Chondrocyte (in vitro differentiated cells): Measurements from ENCODE around the gene LDLRAD4. TPM values are rescaled to one million over a fixed set of nuclear protein-coding genes. Genes with fewer than 3 reads are reported as not detected.

Experiments
- DNase-seq: peaks from one replicate; pipeline ENCODE4 v3.0.0; 2021; ENCODE audit warnings: mixed read lengths, low spot score
- H3K27ac Mint-ChIP-seq: one replicate; pipeline ENCODE4 v1.8.0; 2021; ENCODE audit warnings: mild to moderate bottlenecking, moderate library complexity, mixed read lengths; ENCODE audit not compliant: unreplicated experiment
- H3K27me3 Mint-ChIP-seq: 2 replicates; pipeline ENCODE4 v1.8.0; 2021; ENCODE audit warnings: low read depth, mixed read lengths
- H3K36me3 Mint-ChIP-seq: 2 replicates; pipeline ENCODE4 v1.8.0; 2021; ENCODE audit warnings: low read depth, mixed read lengths
- H3K4me1 Mint-ChIP-seq: 2 replicates; pipeline ENCODE4 v1.8.0; 2021; ENCODE audit warnings: low read depth, mild to moderate bottlenecking, mixed read lengths
- H3K4me3 Mint-ChIP-seq: one replicate; pipeline ENCODE4 v1.8.0; 2021; ENCODE audit warnings: mild to moderate bottlenecking, moderate library complexity, mixed read lengths; ENCODE audit not compliant: unreplicated experiment
- H3K9me3 Mint-ChIP-seq: 2 replicates; pipeline ENCODE4 v1.8.0; 2021; ENCODE audit warnings: low read depth, mixed read lengths
- CTCF ChIP-seq: fragments of 200-600 bp; sonication (generic); IDR thresholded peaks from 2 replicates; pipeline ENCODE4 v1.5.0; 2021; ENCODE audit warnings: antibody characterized with exemption, mild to moderate bottlenecking, moderate library complexity
- total RNA-seq: library from RNA; stranded (reverse); gene quantifications from 3 replicates; pipeline ENCODE4 v1.2.1, GENCODE V29; 2021

Gene LDLRAD4
- total RNA-seq, 1 donor from 2014 or later = 80.5 TPM

GRCh38 chr18:13625355-13625754 lies 406.8 kb downstream of the LDLRAD4 start:
- no peak for TF ChIP-seq CTCF
- no peak for DNase-seq
- H3K27ac Mint-ChIP-seq = no peak overlapping the region
- H3K4me1 Mint-ChIP-seq = peaks cover 14% of the 10 kb centered on the region
- H3K27me3 Mint-ChIP-seq = no peaks in the 10 kb centered on the region
- H3K9me3 Mint-ChIP-seq = no peaks in the 10 kb centered on the region
- peaks cover 7% of the 10 kb centered on the region for H3K36me3 Mint-ChIP-seq
- H3K4me3 Mint-ChIP-seq = no peak overlapping the region

- Mint-ChIP-seq H3K9me3 (no peaks in the 10 kb centered on the region), H3K27me3 (no peaks in the 10 kb centered on the region), H3K4me3 (no peak overlapping the region), H3K4me1 (peaks cover 12% of the 10 kb centered on the region), H3K27ac (no peak overlapping the region), H3K36me3 (peaks cover 7% of the 10 kb centered on the region)
- TF ChIP-seq CTCF = no peak
- DNase-seq = no peak
Observed at GRCh38 chr18:13625843-13626543, 407.4 kb downstream of the LDLRAD4 start.

GRCh38 chr18:13626544-13626908 lies 408.0 kb downstream of the LDLRAD4 start:
- no peaks in the 10 kb centered on the region for H3K27me3 Mint-ChIP-seq
- no peak for DNase-seq
- H3K36me3 Mint-ChIP-seq = peaks cover 5% of the 10 kb centered on the region
- TF ChIP-seq CTCF = no peak
- no peak overlapping the region for H3K27ac Mint-ChIP-seq
- H3K4me1 Mint-ChIP-seq = peaks cover 12% of the 10 kb centered on the region
- no peak overlapping the region for H3K4me3 Mint-ChIP-seq
- H3K9me3 Mint-ChIP-seq = no peaks in the 10 kb centered on the region

GRCh38 chr18:13627639-13628038 lies 409.1 kb downstream of the LDLRAD4 start:
- Mint-ChIP-seq H3K36me3 (peaks cover 5% of the 10 kb centered on the region), H3K4me1 (peaks cover 12% of the 10 kb centered on the region), H3K4me3 (no peak overlapping the region), H3K9me3 (no peaks in the 10 kb centered on the region), H3K27me3 (no peaks in the 10 kb centered on the region), H3K27ac (no peak overlapping the region)
- TF ChIP-seq CTCF = no peak
- no peak for DNase-seq

GRCh38 chr18:13628211-13628610 lies 409.7 kb downstream of the LDLRAD4 start:
- no peaks in the 10 kb centered on the region for H3K9me3 Mint-ChIP-seq
- DNase-seq = no peak
- H3K4me1 Mint-ChIP-seq = peaks cover 12% of the 10 kb centered on the region
- peaks cover 7% of the 10 kb centered on the region for H3K36me3 Mint-ChIP-seq
- no peak for TF ChIP-seq CTCF
- H3K4me3 Mint-ChIP-seq = no peak overlapping the region
- H3K27me3 Mint-ChIP-seq = no peaks in the 10 kb centered on the region
- H3K27ac Mint-ChIP-seq = no peak overlapping the region
